Measurements from ENCODE around the gene ERC2.

The ERC2 gene

DNA sequence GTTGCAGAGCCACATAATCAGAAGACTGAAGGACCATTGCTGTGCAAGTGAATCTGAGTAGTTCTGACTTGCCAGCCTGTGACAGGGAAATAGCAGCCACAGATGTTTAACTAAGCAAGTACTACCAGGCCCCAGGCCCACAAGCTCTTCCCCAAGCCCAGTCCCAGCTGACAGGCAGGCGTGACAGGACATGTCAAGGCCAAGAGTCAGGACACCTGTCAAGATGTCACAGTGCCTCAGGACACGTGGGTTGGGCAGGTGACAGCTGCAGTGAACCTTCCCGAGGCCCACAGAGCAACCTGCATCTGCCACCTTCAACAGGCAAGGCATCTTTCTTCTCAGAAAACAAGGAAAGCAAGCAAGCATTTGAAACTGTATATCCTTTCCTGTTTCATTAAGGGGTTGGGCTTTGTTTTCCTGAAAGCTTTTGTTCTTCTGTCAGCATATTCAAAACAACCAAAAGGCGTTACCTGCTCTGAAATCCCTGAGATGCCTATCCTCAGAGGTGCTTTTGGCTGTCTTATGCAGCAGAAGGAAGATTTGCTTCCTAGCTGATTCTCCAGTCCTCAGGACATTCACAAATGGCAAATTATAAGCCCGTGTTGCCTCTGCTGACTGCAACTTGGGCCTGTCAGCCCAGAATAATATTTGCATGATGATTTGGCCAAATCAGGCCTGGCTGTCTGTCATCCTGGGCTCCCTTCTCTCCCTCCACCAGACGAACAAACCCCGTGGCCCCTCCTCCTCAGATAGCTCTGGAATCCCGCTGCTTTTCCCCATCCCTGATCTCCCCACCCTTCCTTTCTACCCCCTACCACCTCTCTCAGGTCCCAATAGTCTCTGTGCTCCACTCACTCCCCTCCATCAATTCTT is 809.3 kb downstream of the ERC2 start:
- TF ChIP-seq MYC (IDR thresholded peaks at IDR 0.05; ENCODE audit: low read depth, low read length) = no peak
- DNase-seq (ENCODE audit: low read depth) = no peak
- H3K4me3 ChIP-seq (ENCODE audit: low read depth, low read length) = no peak overlapping the region

DNA sequence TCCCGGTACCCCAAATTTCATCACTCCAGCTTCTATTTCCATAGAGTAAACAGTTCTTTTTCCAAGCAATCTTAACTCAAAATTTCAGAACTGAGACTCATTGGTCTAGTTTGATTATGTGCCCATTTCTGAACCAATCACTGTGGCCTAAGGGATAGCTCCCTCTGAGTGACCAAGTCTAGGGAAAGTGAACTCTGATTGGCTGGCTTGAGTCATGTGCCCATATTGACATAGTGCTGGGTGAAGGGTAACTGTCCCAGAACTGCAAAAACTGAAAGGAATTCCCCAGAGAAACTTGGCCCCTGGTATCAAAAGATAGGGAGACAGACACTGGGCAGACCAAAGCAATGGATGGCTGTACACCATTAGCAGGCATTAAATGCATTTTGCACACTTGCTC is 810.0 kb downstream of the ERC2 start:
- DNase-seq (ENCODE audit: low read depth) = no peak
- TF ChIP-seq POLR2A (IDR thresholded peaks at IDR 0.05; ENCODE audit: extremely low read depth, insufficient read length) = no peak
- no peak for TF ChIP-seq MYC (IDR thresholded peaks at IDR 0.05; ENCODE audit: low read depth, low read length)
- TF ChIP-seq, protein P1, sequence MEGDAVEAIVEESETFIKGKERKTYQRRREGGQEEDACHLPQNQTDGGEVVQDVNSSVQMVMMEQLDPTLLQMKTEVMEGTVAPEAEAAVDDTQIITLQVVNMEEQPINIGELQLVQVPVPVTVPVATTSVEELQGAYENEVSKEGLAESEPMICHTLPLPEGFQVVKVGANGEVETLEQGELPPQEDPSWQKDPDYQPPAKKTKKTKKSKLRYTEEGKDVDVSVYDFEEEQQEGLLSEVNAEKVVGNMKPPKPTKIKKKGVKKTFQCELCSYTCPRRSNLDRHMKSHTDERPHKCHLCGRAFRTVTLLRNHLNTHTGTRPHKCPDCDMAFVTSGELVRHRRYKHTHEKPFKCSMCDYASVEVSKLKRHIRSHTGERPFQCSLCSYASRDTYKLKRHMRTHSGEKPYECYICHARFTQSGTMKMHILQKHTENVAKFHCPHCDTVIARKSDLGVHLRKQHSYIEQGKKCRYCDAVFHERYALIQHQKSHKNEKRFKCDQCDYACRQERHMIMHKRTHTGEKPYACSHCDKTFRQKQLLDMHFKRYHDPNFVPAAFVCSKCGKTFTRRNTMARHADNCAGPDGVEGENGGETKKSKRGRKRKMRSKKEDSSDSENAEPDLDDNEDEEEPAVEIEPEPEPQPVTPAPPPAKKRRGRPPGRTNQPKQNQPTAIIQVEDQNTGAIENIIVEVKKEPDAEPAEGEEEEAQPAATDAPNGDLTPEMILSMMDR (IDR thresholded peaks at IDR 0.05; ENCODE audit: low read depth, low read length) = no peak
- no peak overlapping the region for H3K4me3 ChIP-seq (ENCODE audit: low read depth, low read length)

DNA sequence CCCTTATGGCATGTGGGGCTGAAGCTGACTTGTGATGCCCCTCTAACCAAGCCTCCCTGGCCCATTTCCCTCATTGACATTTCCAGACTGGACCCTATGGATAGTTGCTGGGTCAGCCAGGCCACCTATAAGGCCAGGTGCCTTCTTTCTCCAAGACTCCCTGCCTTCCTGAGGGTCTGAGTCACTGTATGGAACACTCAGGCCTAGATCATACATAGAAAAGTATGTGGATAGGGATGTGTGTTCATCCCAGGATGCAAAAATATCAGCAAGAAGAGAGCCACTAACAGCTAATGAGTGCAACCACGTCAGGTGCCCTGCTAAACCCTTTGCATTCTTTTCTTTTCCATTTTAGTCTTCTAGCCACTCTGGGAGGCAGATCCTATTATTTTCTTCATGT is 812.7 kb downstream of the ERC2 start:
- TF ChIP-seq MYC (IDR thresholded peaks at IDR 0.05; ENCODE audit: low read depth, low read length) (no peak), POLR2A (IDR thresholded peaks at IDR 0.05; ENCODE audit: extremely low read depth, insufficient read length) (no peak)
- TF ChIP-seq, protein P1 (IDR thresholded peaks at IDR 0.05; ENCODE audit: low read depth, low read length) = no peak
- TF ChIP-seq, protein P2, sequence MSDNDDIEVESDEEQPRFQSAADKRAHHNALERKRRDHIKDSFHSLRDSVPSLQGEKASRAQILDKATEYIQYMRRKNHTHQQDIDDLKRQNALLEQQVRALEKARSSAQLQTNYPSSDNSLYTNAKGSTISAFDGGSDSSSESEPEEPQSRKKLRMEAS (IDR thresholded peaks at IDR 0.05; ENCODE audit: low read depth, low read length) = no peak
- no peak for DNase-seq (ENCODE audit: low read depth)
- no peak overlapping the region for H3K4me3 ChIP-seq (ENCODE audit: low read depth, low read length)

DNA sequence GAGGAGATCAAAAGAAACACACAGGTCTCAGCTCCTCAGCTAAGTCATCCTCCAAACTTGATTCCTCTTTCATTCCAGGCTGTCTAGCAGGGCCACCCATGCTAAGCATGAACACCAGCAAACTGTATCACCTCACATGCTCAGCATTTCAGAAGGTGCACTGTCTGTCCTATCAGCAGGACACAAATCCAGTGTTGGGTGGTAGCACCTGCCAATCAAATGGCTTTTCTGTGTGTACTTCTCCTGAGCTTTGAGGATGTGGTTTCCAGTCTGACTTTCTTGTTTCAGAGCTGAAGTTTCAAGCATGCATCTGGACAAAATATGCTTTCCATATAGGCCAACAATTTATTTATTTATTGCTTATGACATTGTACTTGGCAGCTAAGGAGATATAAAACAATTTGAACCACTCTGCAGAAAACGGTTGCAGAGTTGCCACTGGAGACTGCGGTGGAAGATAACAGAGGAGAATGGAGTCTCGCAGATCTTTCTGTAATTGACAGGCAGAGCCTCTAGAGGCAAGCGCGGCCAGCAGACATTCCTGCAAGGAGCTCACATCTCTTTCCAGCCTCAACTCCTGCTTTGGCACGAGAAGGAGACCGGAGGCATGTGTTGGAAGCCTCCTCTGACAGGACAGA is 814.0 kb downstream of the ERC2 start:
- DNase-seq (ENCODE audit: low read depth) = no peak
- TF ChIP-seq, protein P1 (IDR thresholded peaks at IDR 0.05; ENCODE audit: low read depth, low read length) = no peak
- TF ChIP-seq POLR2A (IDR thresholded peaks at IDR 0.05; ENCODE audit: extremely low read depth, insufficient read length) = no peak
- TF ChIP-seq, protein P2 (IDR thresholded peaks at IDR 0.05; ENCODE audit: low read depth, low read length) = no peak
- no peak for TF ChIP-seq MYC (IDR thresholded peaks at IDR 0.05; ENCODE audit: low read depth, low read length)
- no peak overlapping the region for H3K4me3 ChIP-seq (ENCODE audit: low read depth, low read length)

DNA sequence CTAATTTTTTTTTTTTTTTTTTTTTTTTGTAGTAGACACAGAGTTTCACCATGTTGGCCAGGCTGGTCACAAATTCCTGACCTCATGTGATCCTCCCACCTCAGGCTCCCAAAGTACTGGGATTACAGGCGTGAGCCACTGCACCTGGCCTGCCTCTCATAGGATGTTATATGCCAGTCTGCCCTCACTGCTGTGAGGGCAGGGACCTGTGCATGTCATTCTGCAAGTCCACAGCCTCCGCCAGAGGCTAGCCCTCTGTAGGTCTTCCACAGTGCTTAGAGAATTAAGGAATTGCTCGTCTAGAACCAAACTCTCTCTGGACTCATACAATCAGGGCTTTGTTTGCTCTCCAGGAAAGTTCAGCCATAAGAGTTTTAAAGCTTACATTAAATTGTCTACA is 817.3 kb downstream of the ERC2 start:
- H3K4me3 ChIP-seq (ENCODE audit: low read depth, low read length) = no peak overlapping the region
- DNase-seq (ENCODE audit: low read depth) = no peak
- TF ChIP-seq, protein P1 (IDR thresholded peaks at IDR 0.05; ENCODE audit: low read depth, low read length) = no peak
- TF ChIP-seq, protein P2 (IDR thresholded peaks at IDR 0.05; ENCODE audit: low read depth, low read length) = no peak
- TF ChIP-seq MYC (IDR thresholded peaks at IDR 0.05; ENCODE audit: low read depth, low read length) = no peak
- TF ChIP-seq POLR2A (IDR thresholded peaks at IDR 0.05; ENCODE audit: extremely low read depth, insufficient read length) = no peak

DNA sequence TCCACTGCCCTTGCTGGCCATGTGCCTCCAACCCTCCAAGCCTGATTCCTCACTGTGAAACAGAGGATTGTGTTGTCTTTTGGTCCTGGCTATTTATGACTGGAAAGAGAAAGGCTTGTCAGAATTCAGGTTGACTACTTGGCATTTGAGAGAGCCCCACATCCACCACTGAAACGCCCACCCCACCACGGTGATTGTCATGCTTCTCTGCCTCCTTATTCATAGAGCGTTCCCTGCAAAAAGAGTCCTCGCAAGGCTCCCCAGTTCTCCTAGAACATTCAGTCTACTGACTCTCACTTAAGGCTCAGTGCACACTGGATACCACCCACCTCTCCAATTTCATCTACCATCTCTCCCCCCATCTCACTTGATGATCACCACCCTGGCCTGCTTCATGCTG is 818.3 kb downstream of the ERC2 start:
- no peak for TF ChIP-seq MYC (IDR thresholded peaks at IDR 0.05; ENCODE audit: low read depth, low read length)
- TF ChIP-seq, protein P1 (IDR thresholded peaks at IDR 0.05; ENCODE audit: low read depth, low read length) = no peak
- TF ChIP-seq, protein P2 (IDR thresholded peaks at IDR 0.05; ENCODE audit: low read depth, low read length) = no peak
- no peak for DNase-seq (ENCODE audit: low read depth)
- no peak overlapping the region for H3K4me3 ChIP-seq (ENCODE audit: low read depth, low read length)

All from NB4 (cell line).